Neuronal stem cell (in vitro differentiated cells): ENCODE data around the gene TNP2.

Source experiments
- DNase-seq: peaks from one replicate; pipeline ENCODE4 v3.0.0-alpha.2; 2013; ENCODE audit warnings: low spot score
- H2AFZ ChIP-seq: one replicate; pipeline ENCODE4 v1.6.1; 2013; ENCODE audit warnings: mild to moderate bottlenecking, low read length, inconsistent platforms
- H2AK5ac ChIP-seq: 2 replicates; pipeline ENCODE4 v1.6.1; 2013; ENCODE audit warnings: low read depth, mild to moderate bottlenecking, inconsistent platforms, low read length, moderate library complexity, mixed read lengths
- H2BK120ac ChIP-seq: 2 replicates; pipeline ENCODE4 v1.6.1; 2013; ENCODE audit warnings: low read depth, mild to moderate bottlenecking, inconsistent platforms, low read length, moderate library complexity, mixed read lengths
- H2BK12ac ChIP-seq: one replicate; pipeline ENCODE4 v1.6.1; 2013; ENCODE audit warnings: low read length, inconsistent platforms
- H2BK15ac ChIP-seq: 2 replicates; pipeline ENCODE4 v1.6.1; 2013; ENCODE audit warnings: mild to moderate bottlenecking, low read length, inconsistent platforms, mixed read lengths
- H2BK5ac ChIP-seq: one replicate; pipeline ENCODE4 v1.6.1; 2013; ENCODE audit warnings: inconsistent platforms, mild to moderate bottlenecking, low read length, moderate library complexity
- H3K14ac ChIP-seq: one replicate; pipeline ENCODE4 v1.6.1; 2013; ENCODE audit warnings: low read length, inconsistent platforms
- H3K18ac ChIP-seq: 2 replicates; pipeline ENCODE4 v1.6.1; 2013; ENCODE audit warnings: low read length, inconsistent platforms
- H3K23ac ChIP-seq: 2 replicates; pipeline ENCODE4 v1.6.1; 2013; ENCODE audit warnings: low read depth, mild to moderate bottlenecking, mixed read lengths, low read length, inconsistent platforms; ENCODE audit not compliant: poor library complexity
- H3K27ac ChIP-seq: replicated peaks from 3 replicates; pipeline ENCODE4 v1.5.1; 2013; ENCODE audit warnings: low read length, inconsistent platforms
- H3K27me3 ChIP-seq, 3 experiments: 2 replicates each; pipeline ENCODE4 v1.6.1; 2013; ENCODE audit warnings: low read length in 3 of 3, mild to moderate bottlenecking in 2 of 3, inconsistent platforms in 1 of 3, low read depth in 1 of 3, mixed read lengths in 1 of 3, moderate library complexity in 1 of 3; ENCODE audit not compliant: control insufficient read depth in 3 of 3, insufficient read depth in 3 of 3
- H3K36me3 ChIP-seq, 2 donors: replicated peaks in 1 of 2; 2 replicates each; pipeline ENCODE4 v1.6.1; 2013; ENCODE audit warnings: low read length in 2 of 2; ENCODE audit not compliant: control insufficient read depth in 2 of 2, insufficient read depth in 2 of 2
- H3K4ac ChIP-seq: 2 replicates; pipeline ENCODE4 v1.6.1; 2013; ENCODE audit warnings: inconsistent platforms, mild to moderate bottlenecking, low read length, moderate library complexity
- H3K4me1 ChIP-seq, 2 donors: 1 replicate in 1 of 2; 2 replicates in 1 of 2; pipeline ENCODE4 v1.6.1; 2013; ENCODE audit warnings: low read length in 2 of 2, low read depth in 1 of 2; ENCODE audit not compliant: control insufficient read depth in 2 of 2, insufficient read depth in 1 of 2
- H3K4me2 ChIP-seq: one replicate; pipeline ENCODE4 v1.6.1; 2013; ENCODE audit warnings: mild to moderate bottlenecking, low read length, inconsistent platforms; ENCODE audit not compliant: insufficient read depth, poor library complexity, severe bottlenecking
- H3K4me3 ChIP-seq, 2 donors: 2 replicates each; pipeline ENCODE4 v1.5.1; 2013; ENCODE audit warnings: low read length in 2 of 2, mild to moderate bottlenecking in 2 of 2, inconsistent platforms in 1 of 2, moderate library complexity in 1 of 2
- H3K79me1 ChIP-seq: one replicate; pipeline ENCODE4 v1.6.1; 2013; ENCODE audit warnings: low read depth, mild to moderate bottlenecking, inconsistent platforms, low read length, moderate library complexity
- H3K9ac ChIP-seq: one replicate; pipeline ENCODE4 v1.6.1; 2013; ENCODE audit warnings: mild to moderate bottlenecking, low read depth, low read length, inconsistent platforms; ENCODE audit not compliant: poor library complexity
- H3K9me3 ChIP-seq, 2 donors: replicated peaks in 1 of 2; 2 replicates each; pipeline versions ENCODE3 to v1.6.1; 2013; ENCODE audit warnings: low read length in 2 of 2, mild to moderate bottlenecking in 2 of 2, inconsistent platforms in 1 of 2, low read depth in 1 of 2, mixed read lengths in 1 of 2, moderate library complexity in 1 of 2; ENCODE audit not compliant: control insufficient read depth in 2 of 2, insufficient read depth in 1 of 2
- H4K8ac ChIP-seq: one replicate; pipeline ENCODE4 v1.6.1; 2013; ENCODE audit warnings: low read depth, mild to moderate bottlenecking, inconsistent platforms, low read length, moderate library complexity
- H4K91ac ChIP-seq: one replicate; pipeline ENCODE4 v1.6.1; 2013; ENCODE audit warnings: low read length, low read depth, mild to moderate bottlenecking, inconsistent platforms; ENCODE audit not compliant: poor library complexity
- WGBS, 2 donors: extraction: QIAGEN DNeasy Blood & Tissue Kit; methylation state at CpG; one replicate each; pipeline ENCODE4 v1.1.7; 2013; ENCODE audit warnings: missing lambda C conversion rate in 2 of 2, mixed read lengths in 1 of 2; ENCODE audit not compliant: insufficient read length in 2 of 2, insufficient replicate concordance in 1 of 2; ENCODE audit errors: extremely low coverage in 2 of 2; 5-methylcytosine and 5-hydroxymethylcytosine counted together

TNP2 gene

DNA sequence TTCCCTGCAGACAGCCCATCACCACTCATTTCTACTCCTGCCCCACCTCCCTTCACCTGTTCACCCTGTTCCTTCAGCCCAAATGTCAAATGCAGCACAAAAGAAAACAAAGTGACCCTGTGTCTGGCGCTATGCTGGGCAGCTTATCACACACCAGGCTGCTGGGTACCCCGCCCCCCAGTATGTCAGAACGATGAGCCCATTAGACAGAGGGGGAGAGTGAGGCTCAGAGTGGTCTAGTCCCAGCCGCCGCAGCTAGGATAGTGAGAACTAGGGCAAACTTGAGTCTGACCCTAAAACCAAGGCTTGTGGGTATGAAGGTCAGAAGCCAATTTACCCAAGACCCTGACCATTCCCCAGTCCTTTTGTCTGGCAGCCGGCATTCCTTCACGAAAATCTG lies 4.0 kb downstream of the TNP2 start:
- H3K36me3 ChIP-seq: no peaks in the 10 kb centered on the region
- no peak overlapping the region for H2BK12ac ChIP-seq
- H2AK5ac ChIP-seq: no peak overlapping the region
- no peaks in the 10 kb centered on the region for H3K79me1 ChIP-seq
- H3K4me1 ChIP-seq: peaks cover 0 to 2% of the 10 kb centered on the region in 2 donors
- no peaks in the 10 kb centered on the region for H3K27me3 ChIP-seq
- no peak overlapping the region for H2BK15ac ChIP-seq
- no peak overlapping the region for H2BK5ac ChIP-seq
- H3K4ac ChIP-seq: no peak overlapping the region
- H3K4me3 ChIP-seq: no peak overlapping the region
- H3K4me2 ChIP-seq: no peak overlapping the region
- H3K27ac ChIP-seq: no peak overlapping the region
- H2AFZ ChIP-seq: no peak overlapping the region
- no peaks in the 10 kb centered on the region for H3K9me3 ChIP-seq
- H4K8ac ChIP-seq: no peak overlapping the region
- no peak overlapping the region for H3K23ac ChIP-seq
- no peak overlapping the region for H2BK120ac ChIP-seq
- WGBS, 2 donors: no CpG with 5 or more reads among the region's 7 CpGs
- DNase-seq: no peak
- no peak overlapping the region for H3K9ac ChIP-seq
- no peak overlapping the region for H3K14ac ChIP-seq
- H4K91ac ChIP-seq: no peak overlapping the region
- no peak overlapping the region for H3K18ac ChIP-seq

DNA sequence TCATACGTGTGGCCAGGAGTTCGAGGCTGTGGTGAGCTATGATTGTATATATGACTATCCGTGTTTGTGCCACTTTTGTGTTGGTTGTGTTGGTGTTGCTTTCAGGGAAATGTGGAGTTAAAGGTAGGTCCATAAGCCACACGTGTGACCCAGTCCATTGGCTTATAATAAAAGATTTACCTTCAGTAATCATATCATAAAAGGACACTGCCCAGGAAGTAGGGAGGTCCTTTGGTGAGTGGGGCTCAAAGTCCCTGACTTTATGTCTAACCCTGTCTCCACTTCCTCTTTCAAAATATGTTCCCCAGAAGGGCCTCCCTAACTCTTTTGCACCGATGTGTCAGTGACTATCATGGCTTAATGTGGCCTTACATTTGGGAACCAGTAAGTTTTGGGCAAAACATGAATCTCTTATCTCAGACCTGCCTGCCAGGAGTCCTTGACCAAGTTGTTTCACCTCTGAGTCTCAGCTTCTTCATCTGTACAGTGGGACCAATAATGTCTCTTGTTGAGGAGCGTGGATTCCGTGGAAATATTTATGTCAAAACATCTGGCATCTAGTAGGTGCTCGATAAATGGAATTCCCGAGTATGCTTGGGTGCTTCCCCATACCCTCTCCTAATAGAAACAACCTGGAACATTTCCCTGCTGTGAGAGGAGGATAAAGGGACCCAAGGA lies 4.8 kb downstream of the TNP2 start:
- H2AFZ ChIP-seq: no peak overlapping the region
- no peak overlapping the region for H3K9ac ChIP-seq
- H3K27ac ChIP-seq: no peak overlapping the region
- no peak overlapping the region for H3K18ac ChIP-seq
- no peak overlapping the region for H3K4me2 ChIP-seq
- H3K79me1 ChIP-seq: no peaks in the 10 kb centered on the region
- no peak overlapping the region for H4K91ac ChIP-seq
- no peak overlapping the region for H2BK120ac ChIP-seq
- no peak overlapping the region for H3K4ac ChIP-seq
- H3K36me3 ChIP-seq: no peaks in the 10 kb centered on the region
- peaks cover 0 to 2% of the 10 kb centered on the region in 2 donors for H3K4me1 ChIP-seq
- H3K23ac ChIP-seq: no peak overlapping the region
- no peak overlapping the region for H3K4me3 ChIP-seq
- H2BK5ac ChIP-seq: no peak overlapping the region
- H2BK12ac ChIP-seq: no peak overlapping the region
- no CpG with 5 or more reads among the region's 9 CpGs for WGBS, 2 donors
- H3K27me3 ChIP-seq: no peaks in the 10 kb centered on the region
- no peak overlapping the region for H3K14ac ChIP-seq
- no peak overlapping the region for H4K8ac ChIP-seq
- DNase-seq: no peak
- no peak overlapping the region for H2BK15ac ChIP-seq
- no peak overlapping the region for H2AK5ac ChIP-seq
- H3K9me3 ChIP-seq: no peaks in the 10 kb centered on the region

DNA sequence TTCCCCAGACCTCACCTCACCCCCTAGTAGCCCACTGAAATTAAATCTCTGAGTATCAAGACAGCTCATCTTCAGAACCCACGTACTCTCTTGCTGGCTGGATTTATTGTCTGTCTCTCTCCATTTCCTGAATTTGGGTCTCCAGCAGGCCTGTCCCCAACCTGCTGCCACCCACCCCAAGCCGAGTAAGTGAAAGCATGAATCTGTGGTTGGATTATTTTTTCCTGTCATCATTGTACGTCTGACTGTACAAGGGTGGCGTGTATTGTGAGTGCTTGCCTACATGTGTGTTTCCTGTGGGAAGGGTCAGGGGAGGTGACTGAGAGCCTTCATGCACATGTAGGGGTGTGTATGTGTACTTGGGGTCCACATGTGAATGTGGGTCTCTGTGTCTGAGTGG lies 5.4 kb downstream of the TNP2 start:
- Histone ChIP-seq H3K23ac (no peak overlapping the region), H2BK5ac (no peak overlapping the region), H2AFZ (no peak overlapping the region), H3K79me1 (no peaks in the 10 kb centered on the region), H3K4me3 (no peak overlapping the region), H2BK120ac (no peak overlapping the region), H2AK5ac (no peak overlapping the region), H3K9ac (no peak overlapping the region), H3K4me1 (peaks cover 0 to 2% of the 10 kb centered on the region in 2 donors), H3K27ac (no peak overlapping the region), H3K36me3 (no peaks in the 10 kb centered on the region), H3K4me2 (no peak overlapping the region), H3K18ac (no peak overlapping the region), H3K14ac (no peak overlapping the region), H3K4ac (no peak overlapping the region), H4K8ac (no peak overlapping the region), H4K91ac (no peak overlapping the region), H3K9me3 (no peaks in the 10 kb centered on the region), H3K27me3 (no peaks in the 10 kb centered on the region), H2BK15ac (no peak overlapping the region), H2BK12ac (no peak overlapping the region)
- WGBS, 2 donors: no CpG with 5 or more reads among the region's 4 CpGs
- DNase-seq: no peak

DNA sequence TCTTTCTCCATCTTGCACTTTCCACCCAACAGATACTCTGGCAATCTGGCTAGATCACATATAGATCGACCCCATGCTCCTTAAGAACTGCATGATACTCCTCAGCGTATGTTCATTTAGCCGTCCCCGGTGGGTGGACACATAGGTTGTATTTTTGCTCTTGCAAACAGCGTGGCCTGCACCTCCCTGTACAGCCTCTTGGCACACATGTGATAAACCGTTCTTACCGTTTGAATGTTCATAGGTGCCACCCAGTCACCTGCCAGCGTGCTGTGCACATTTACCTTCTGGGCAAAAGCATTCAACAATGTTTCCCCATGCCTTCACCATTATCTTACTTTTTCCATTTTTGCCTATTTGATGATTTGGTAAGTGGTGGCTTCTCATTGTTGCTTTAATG lies 6.2 kb downstream of the TNP2 start:
- Histone ChIP-seq H2AFZ (no peak overlapping the region), H3K4me2 (no peak overlapping the region), H3K9me3 (no peaks in the 10 kb centered on the region), H3K79me1 (no peaks in the 10 kb centered on the region), H3K27me3 (no peaks in the 10 kb centered on the region), H2BK120ac (no peak overlapping the region), H3K27ac (no peak overlapping the region), H3K18ac (no peak overlapping the region), H2AK5ac (no peak overlapping the region), H4K91ac (no peak overlapping the region), H3K4ac (no peak overlapping the region), H3K4me3 (no peak overlapping the region), H3K9ac (no peak overlapping the region), H3K14ac (no peak overlapping the region), H3K36me3 (no peaks in the 10 kb centered on the region), H2BK12ac (no peak overlapping the region), H3K23ac (no peak overlapping the region), H2BK5ac (no peak overlapping the region), H4K8ac (no peak overlapping the region), H3K4me1 (peaks cover 0 to 2% of the 10 kb centered on the region in 2 donors), H2BK15ac (no peak overlapping the region)
- WGBS, 2 donors: no CpG with 5 or more reads among the region's 8 CpGs
- DNase-seq: no peak
